ENCODE data around the gene DISP1.

DNA sequence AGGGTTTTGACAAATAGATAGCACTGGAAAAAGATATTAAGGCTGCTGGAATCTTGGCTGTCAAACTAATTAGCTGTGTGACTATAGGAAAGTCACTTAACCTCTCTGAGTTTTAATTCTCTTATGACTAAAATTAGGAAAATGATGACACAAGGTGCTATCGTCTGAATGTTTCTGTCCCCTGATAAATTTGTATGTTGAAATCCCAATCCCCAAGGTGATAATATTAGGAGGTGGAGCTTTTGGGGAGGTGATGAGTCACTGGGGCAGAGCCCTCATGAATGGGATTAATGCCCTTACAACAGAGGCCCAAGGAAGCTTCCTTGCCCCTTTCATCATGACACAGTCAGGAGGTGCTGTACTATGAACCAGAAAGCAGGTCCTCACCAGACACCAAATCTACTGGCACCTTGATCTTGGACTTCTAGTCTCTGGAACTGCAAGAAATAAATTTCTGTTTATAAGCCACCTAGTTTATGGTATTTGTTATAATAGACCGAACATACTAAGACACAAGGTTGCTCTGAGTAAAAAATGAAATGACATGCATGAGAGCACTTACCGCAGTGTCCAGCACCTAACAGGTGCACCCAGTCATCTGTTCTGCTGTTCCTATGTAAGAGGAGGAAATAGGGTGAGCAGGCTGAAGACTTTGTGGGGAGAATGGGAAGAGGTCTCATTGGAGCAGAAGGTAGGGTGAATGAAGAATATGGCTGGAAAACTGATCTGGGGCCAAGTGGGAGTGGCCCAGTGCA lies 26.3 kb upstream of the DISP1 start:
- no peak for TF ChIP-seq FOXA1 (IDR thresholded peaks at IDR 0.05)
- TF ChIP-seq BHLHE40 (IDR thresholded peaks at IDR 0.05; ENCODE audit: borderline replicate concordance) = no peak
- TF ChIP-seq SP1 (IDR thresholded peaks at IDR 0.05) = no peak
- TF ChIP-seq HDGF (IDR thresholded peaks at IDR 0.05; ENCODE audit: borderline replicate concordance) = no peak
- TF ChIP-seq NFRKB (IDR thresholded peaks at IDR 0.05) = no peak
- no peak for TF ChIP-seq CTBP1 (IDR thresholded peaks at IDR 0.05; ENCODE audit: borderline replicate concordance)
- TF ChIP-seq FOXK2 (IDR thresholded peaks at IDR 0.05) = no peak
- no peak for TF ChIP-seq L3MBTL2 (conservative IDR thresholded peaks at IDR 0.05)
- TF ChIP-seq SUZ12 (IDR thresholded peaks at IDR 0.05) = no peak
